Activated CD4-positive, alpha-beta T cell treated with anti-CD3 and anti-CD28 coated beads, Interleukin-2, Interleukin-6, amounts not matched to agents 100 ng/mL and 50 ng/mL, durations not matched to agents 16 hours and 8 hours (primary cell): ENCODE results near the gene GTF3C4.
"Not testable (repeated sequence)": the region's sequence is repeated elsewhere in the genome, so short reads cannot be mapped to it uniquely, and the experiment has no call there.

Source experiments
- DNase-seq: peaks from one replicate; pipeline ENCODE4 v3.0.0-alpha.2; 2020

The GTF3C4 gene

DNA sequence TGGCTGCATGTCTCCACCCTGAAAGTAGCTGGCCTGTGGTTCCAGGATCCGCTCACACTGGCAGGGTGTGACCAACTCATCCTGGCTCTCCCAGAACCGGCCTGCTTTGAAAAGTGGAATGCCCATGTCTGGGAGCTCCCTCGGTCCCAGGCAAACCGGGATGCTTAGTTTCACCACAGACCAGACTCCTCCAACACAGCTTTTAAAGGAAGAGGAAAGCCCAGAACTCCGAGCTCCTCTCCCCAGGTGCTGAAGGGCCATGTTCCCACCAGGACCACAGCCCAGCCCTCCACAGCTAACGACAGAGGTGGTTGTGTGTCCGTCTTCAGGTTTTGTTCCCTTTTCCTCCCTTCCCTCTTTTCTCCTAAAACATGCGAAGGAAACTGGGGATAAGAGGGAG, 38.0 kb downstream of the GTF3C4 start:
- DNase-seq, result no peak

DNA sequence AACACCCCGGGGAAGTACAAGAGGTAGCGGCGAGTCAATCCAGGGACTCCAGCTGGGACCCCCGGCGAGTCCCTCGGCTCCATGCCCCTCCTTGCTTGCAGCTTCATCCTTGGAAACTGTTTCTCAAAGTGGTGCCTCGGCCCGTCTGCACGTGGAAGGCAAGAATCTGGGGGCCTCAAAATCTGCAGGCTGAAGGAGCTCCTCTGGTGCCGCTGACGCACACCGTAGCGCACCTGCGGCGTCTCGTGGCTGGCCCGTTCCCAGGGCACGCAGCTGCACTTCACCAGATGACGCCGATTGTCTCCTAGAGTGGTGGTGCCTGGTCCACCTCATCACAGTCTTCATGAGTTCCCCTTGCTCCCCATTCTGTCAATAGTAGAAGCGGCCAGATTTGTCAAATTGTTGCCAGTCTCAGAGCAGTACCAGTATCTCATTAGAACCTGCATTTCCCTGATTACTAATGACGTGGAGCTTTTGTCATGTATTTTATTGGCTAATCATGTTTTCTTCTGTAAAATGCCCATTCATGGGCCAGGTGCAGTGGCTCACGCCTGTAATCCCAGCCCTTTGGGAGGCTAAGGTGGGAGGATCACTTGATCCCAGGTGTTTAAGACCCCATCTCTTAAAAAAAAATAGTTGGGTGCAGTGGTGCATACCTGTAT, 38.6 kb downstream of the GTF3C4 start:
- DNase-seq, result no peak

DNA sequence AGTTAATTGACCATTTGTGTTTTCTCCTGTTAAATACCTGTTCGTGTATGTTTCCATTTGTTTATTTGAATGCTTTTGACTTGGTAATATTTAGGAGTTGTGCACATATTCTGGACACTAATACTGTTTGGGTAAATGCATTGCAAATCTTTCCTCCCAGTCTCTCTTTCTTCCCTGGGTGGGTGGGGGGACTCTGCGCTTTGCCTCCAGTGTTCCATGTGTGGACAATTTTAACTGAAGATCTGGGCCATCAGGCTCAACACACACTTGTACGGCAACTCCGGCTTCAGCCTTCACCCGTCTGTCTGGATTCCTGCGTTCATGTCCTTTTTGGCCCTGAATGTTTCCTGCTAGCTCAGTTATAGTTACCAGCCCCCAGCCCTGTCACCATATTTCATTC, 40.1 kb downstream of the GTF3C4 start:
- DNase-seq, result no peak

DNA sequence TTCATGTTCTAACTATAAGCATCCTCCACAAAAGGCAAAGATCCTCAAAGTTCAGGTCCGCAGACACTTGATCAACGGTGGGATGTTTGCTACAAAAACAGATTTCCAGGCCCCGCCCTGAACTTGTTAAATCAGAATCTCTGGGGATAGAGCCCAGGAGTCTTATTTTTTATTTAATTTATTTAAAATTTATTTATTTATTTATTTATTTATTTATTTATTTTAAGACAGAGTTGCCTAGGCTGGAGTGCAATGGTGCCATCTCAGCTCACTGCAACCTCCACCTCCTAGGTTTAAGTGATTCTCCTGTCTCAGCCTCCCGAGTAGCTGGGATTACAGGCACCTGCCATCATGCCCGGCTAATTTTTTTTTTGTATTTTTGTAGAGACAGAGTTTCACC, 40.9 kb downstream of the GTF3C4 start:
- DNase-seq, result not testable (repeated sequence)

DNA sequence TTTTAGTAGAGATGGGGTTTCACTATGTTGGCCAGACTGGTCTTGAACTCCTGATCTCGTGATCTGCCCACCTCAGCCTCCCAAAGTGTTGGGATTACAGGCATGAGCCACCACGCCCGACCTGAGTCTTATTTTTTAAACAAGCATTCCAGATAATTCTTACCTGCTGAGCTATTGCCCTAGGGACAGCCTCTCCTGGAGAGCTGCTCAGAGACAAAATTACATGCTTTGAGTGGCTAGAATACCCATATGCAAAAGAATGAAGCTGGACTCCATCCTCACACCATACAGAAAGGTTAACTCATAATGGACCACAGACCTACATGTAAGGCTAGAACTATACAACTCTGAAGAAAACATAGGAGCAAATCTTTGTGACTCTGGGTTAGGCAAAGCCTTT, 41.6 kb downstream of the GTF3C4 start:
- no peak for DNase-seq

DNA sequence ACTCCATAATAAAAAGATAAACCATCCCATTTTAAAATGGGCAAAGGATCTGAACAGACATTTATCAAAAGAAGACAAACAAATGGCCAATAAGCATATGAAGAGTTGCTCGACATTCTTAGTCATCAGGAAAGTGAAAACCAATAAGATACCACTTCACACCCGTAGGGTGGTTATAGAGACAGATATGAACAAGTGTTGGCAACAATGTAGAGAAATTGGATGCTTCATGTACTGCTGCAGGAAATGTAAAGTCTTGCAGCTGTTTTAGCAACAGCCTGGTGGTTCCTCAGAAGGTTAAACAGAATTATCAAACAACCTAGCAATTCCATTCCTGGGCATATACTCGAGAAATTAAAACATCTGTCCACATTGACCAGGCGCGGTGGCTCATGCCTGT, 42.5 kb downstream of the GTF3C4 start:
- DNase-seq, result peak; percentile 11

DNA sequence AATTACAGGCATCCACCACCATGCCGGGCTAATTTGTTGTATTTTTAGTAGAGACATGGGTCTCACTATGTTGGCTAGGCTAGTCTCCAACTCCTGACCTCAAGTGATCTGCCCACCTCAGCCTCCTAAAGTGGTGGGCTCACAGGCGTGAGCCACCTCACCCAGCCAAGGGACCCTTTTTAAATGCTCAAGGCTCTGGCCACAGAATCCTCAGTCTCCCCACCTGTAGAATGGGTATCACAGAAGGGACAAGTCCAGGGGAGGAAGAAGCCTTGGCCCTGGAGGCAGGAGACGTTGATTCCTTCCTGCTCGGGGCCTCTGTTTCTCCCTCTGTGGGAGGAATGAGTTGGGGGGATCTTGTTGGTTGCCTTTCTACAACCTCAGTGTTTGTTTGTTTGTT, 45.7 kb downstream of the GTF3C4 start:
- no peak for DNase-seq

DNA sequence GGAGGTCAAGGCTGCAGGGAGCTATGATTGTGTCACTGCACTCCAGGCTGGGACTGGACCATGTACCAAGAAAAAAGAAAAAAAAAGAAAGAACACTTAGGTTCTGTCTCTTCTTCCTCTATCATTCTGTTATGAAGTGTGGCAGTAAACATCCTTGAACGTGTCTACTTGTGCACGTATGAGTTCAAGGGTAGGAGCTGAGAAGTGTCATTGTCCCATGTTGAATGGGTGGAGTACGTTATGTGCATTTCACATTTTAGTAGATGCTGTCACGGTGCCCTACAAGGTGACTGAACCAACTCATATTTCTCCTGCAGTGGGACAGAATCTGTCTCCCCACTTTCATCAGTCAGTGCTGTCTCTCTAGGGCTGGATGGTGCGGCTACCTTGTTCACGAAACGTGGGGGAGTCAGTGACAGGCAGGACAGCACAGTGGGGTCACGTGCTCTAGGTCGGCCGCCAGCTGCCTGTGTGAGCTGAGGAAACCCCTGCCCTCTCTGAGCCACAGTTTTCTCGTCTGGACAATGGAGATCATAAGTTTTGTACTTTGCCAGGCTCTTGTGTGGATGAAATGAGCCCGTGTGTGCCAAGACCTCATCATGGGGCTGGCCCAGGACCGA, 47.2 kb downstream of the GTF3C4 start:
- DNase-seq, result no peak

DNA sequence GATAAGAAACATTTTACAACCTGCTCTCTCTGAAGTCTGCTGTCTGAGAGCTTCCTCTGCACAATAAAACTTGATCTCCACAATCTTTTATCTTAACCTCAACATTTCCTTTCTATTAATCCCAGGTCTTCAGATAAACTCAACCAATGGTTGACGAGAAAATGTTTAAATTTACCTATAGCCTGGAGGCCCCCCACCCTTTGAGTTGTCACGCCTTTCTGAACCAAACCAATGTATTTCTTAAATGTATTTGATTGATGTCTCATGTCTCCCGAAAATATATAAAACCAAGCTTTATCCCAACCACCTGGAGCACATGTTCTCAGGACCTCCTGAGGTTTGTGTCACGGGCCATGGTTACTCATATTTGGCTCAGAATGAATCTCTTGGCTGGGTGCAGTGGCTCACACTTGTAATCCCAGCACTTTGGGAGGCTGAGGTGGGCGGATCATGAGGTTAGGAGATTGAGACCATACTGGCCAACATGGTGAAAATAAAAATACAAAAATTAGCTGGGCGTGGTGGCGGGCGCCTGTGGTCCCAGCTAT, 48.2 kb downstream of the GTF3C4 start:
- DNase-seq, result not testable (repeated sequence)

DNA sequence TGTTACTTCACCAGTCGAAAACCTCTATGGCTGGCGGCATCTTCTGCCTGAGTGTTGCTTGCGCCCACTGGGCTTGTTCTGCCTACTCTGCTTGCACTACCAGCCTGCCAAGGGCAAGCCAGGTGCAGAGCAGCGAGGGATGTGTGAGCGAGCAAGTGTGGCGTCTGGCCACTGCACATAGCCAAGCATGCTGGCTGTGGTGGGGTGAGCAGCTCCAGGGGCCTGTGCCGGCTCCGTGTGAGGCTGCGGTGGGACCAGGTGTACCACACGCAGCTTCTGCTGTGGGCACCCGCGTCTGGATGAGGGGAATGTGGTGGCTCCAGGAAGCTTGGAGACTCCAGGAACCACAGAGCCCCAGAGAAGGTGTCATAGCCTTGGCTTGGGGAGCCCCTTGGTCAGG, 51.4 kb downstream of the GTF3C4 start:
- no peak for DNase-seq

DNA sequence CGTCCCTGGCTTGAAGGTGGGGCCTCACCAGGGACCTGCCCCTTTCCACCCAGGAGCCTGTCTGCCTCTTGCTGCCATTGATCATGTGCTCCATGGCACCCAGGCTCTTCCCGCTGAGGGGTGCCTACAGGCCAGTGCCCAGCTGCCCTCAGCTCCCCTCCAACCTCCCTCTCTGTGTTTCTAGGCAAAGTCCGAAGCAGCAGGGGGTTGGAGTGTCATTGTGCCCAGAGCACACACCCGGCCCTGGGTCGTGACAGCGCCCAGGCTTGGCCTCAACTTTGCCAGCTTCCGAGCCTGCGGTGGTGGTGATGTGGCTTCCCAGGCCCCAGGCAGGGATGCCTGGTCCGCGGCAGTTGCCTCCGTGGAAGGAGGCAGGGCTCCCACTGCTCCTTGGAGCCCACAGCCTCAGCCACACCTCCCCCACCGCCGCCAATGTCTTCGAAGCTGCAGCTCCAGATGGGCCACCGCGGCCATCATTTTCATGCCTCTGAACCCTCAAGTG, 52.4 kb downstream of the GTF3C4 start:
- no peak for DNase-seq

DNA sequence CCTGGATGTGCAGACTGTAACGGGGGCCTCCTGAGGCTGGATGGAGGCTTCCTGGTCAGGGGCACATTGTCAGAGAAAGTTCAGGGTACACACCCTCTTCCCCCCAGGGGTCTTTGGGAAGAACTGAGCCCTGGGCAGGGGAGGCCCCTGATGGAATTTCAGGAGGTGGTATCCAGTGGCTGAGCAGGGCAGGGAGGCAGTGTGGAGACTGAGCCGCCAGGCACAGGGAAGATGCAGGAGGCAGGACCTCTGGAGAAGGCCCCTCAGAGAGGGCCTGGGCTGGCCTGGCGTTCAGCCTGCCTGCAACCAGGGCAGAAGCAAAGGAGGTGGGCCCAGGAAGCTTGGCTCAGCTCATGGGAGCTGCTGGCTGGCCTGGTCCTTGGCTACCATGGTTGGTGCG, 53.5 kb downstream of the GTF3C4 start:
- no peak for DNase-seq

DNA sequence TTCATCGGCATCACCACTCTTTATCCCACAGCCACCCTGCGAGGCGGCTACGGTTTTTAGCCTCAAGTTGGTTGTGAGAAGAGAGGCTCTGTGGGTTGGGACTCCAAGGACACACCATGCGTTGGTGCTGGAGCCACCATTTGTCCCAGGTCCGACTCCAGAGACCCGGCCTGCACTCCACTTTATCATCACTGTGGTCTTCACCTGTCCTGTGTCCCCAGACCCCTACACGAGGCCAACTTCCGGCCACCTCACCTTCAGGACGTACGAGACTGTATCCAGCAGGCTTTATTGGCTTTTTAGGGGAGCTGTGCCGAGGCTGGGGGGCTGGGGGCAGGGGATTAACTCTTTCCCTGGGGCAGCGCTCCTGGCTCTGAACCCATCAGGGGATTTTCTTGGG, 55.0 kb downstream of the GTF3C4 start:
- DNase-seq, result no peak

DNA sequence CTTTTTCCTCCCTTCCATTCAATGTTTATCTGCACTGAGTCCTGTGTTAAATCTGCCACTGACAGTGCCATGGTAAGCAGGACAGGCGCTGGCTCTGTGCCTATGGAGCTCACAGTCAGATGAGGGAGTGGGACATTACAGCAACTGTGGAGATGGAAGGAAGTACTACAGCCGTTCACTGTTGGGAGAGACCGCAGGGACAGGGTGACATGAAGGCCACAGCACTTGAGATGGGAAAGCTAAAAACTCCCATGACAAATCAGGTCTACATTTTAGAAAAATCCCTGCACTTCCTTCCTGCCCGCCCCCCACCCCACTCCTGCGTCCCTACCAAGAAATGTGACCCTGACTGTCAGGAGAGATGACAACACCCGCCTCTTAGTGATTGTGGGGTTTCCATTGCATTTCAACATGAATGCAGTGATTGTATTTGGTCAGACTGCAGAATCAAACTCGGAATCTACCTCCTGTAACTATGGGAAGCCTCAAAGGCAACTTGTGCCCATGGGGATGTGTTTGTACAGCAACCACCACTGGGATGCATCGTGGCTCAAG, 56.4 kb downstream of the GTF3C4 start:
- DNase-seq, result no peak

DNA sequence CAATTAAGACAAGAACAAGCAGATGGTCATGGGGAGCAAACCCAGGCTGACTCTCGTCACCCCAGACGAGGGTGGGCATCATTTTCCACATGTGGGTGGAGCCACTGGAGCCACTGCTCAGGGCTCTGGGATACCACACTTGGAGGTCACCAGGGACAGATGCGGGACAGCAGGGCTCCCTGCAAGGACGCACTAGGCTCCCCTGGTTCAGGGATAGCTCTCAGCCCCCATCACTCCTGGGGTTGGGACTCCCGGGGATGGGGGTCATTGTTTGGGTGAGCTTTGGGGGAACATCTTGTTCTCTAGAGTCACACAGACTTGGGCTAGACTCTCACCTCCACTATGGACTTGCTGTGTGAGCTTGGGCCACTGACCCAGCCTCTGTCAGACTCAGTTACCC, 57.8 kb downstream of the GTF3C4 start:
- DNase-seq, result no peak

DNA sequence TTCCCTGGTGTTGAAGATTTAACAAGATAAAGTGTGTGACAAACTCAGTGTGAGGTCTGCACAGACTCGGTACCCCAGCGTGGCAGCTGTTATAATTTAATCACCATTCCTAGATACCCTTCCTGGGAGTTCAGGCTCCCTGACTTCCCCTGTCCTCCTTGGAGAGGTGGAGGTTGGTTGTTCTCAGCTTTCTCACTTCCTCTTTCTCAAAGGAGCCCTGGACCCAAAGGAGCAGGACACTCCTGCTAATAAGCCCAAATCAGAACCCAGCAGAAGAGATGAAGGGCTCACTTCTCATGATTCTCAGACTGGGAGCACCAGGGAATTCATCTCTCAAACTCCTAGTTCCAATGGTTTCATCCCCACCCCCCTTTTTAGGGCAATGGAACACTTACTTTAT, 58.2 kb downstream of the GTF3C4 start:
- DNase-seq, result no peak

DNA sequence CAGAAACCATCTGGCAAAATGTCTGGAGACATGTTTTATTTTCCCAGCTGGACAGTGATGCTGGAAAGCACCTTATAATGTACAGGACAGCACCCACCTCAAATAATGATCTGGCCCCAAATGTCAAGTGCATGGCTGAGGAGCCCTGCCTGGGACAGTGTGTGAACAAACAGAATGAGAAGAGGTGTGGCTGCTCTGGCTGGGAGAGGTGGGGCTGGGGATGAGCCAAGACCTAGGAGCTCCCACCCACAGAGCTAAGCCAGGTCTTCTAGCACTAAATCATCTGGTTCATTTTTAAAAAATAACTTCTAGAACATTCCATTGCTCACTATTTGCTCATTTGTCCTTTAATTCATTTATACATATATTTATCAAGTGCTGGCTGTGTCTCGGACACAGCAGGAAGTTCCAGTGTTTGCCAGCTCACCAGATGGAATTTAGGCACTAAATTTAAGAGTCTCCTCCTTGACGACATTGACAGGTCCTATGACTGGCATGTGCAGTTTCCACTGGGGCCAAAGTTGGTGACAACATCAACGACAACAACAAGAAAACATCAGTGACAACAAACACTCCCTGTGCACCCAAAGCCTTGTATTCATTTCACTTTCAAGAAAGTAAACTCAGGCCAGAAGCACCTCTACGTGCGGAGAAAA, 59.1 kb downstream of the GTF3C4 start:
- DNase-seq, result no peak

DNA sequence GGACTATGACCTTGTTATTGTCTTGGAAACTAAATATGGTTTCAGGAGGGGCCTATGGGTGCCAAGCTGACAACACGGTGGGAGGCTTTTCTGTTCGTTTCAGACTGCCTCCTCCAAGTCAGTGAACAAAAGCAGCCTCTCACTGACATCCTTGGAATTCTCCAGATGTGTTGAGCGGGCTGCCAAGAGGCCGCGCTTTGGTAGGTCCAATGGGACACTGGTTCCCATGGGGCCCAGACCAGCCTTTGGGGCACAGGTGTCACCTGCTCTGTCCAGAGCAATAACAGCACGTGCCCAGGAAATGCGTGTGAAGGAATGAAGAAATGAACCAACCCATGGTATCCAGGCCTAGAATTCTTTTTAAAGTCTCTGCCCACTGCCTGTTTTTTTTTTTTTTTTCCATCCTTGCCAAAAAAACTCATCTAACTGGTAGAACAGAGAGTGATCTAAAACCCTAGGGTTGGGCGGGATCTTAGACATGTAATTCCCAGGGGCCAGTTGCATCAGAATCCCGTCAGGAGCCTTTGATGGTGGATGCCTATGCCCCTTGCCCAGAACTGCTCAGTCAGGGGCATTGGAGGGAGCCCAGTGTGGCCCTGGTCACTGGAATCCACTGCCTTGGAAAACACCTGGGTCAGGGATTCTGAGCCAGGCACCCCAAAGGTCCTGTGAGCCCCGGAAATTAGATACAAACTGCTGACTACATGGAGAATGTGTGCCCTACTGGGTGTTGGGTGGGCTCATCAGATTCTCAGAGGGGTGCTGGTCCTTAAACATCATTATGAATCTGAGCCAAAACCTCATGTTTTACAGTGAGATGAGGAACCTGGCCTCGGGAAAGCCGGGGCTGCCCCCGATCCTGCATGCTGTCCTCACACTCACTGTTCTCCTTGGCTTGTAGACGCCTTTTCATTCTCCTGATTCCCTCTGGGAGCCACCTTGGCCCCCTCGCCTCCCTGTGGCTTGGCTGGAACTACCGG, 60.1 kb downstream of the GTF3C4 start:
- DNase-seq, result no peak

DNA sequence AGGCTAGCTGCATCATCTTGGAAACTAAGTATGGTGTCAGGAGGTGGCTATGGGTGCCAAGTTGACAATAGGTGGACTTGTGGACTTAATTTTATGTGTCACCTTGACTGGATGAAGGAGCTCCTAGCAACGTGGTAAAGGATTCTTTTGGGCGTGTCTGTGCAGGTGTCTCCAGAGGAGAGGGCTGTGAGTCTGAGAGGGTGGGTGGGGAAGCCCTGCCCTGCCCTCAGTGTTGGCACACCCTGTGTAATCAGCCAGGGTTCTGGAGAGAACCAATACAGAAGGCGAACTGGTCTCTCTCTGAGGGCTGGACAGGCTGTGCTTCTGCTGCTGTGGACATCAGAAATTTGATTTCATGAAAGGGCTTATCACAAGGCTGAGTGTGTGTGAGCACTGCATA, 61.0 kb downstream of the GTF3C4 start:
- DNase-seq, result no peak

DNA sequence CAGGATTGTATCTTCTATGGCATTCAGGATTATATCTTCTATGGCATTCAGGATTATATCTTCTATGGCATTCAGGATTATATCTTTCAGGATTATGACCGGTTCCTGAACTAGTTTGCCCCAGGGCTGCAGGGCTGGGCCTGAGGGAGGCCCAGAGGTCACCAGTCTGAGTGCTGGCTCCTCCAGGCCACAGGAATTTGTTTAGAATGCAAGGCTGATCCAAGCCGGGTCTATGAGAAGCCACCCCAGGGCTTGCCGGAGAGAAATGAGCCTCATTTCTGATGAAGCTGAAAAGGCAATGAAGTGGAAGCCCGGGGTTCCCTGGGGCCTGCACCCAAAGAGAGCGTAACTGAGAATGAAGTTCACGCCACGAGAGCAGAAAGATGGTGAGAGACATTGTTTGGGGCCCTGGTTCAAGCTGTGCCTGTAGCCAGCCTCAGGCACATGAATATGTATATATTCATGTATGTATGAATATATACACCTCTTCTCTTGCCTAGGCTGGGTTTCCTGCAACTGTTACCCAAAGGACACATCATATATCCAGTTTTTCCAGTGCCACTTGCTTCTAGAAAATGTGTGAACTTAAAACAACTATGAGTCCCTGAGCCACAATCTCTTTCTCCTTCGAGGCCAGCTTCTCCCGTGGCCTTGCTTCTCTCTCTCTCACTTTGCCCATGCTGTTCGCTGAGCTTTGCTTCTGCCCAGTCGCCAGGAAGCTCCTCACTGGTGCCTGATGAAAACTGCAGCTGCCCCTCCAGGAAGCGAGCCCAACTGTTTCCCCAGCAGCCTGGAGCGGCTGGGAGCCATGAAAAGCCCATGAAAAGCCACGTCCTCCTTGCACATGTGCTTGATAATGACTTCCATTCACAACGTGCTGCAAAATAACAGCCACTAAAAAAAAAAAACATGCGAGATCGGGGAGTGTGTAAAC, 62.3 kb downstream of the GTF3C4 start:
- DNase-seq, result no peak

DNA sequence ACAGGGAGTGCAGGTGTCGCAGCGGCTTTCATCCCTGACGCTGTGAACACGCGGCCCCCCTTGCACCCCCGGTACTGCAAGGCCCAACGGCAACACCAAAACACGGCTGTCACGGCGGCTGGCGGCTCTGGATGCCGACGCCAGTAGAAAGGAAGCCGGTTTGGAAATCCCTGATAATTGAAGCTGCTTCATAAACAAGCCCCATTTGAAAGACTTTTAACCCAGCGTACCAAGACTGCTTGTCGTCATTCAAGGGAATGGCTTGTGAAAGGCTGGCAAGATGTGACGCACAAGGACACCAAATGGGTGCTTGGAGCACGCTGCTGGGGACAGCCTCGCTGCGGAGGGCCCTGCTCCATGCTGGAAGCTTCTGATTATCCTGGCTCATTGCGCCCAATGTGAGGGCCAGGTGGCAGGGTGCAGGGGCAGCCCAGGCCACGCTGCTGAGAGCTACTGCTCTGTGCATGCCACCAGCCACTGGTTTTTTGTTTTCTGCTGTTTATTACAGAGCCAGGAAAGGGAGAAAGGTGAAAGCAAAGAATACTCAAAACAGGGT, 63.1 kb downstream of the GTF3C4 start:
- DNase-seq, result no peak
